ENCODE results near the gene FGFR3. TPM values are rescaled to one million over a fixed set of nuclear protein-coding genes. Genes with fewer than 3 reads are reported as not detected.

FGFR3 gene
- total and polyA plus RNA-seq, 2 of the 8 experiments (the other 6 are each of a cell fraction or from before 2014, with no cell fraction given), result 9.0 to 19.5 TPM

- no peak overlapping the region; the same call in 1 of the 2 replicates for H4K8ac ChIP-seq (ENCODE audit: extremely low read depth, insufficient read depth, low read length)
- peak overlapping the region; percentile 90; the same call in 1 of the 2 replicates for H2BK12ac ChIP-seq (ENCODE audit: low read depth, low read length)
- no peak overlapping the region for H2AFZ ChIP-seq (ENCODE audit: low read length)
- H3K79me2 ChIP-seq (ENCODE audit: control insufficient read depth in 1 of 2, insufficient read depth in 2 of 2, low read length in 2 of 2), result no peaks in the 10 kb centered on the region
- FAIRE-seq (no peak), DNase-seq (ENCODE audit: low read depth in 1 of 2, low spot score in 2 of 2) (no peak)
- H2BK15ac ChIP-seq (ENCODE audit: low read length), result peak overlapping the region; percentile 53; the same call in 1 of the 2 replicates
- no peak overlapping the region for H2BK20ac ChIP-seq (ENCODE audit: low read length)
- TF ChIP-seq EP300 (IDR thresholded peaks at IDR 0.05; ENCODE audit: borderline replicate concordance in 1 of 2, low read depth in 2 of 2, low read length in 2 of 2) (no peak), POLR2A (IDR thresholded peaks at IDR 0.05; ENCODE audit: control extremely low read depth in 1 of 2, low read depth in 2 of 2, low read length in 2 of 2) (no peak), E2F6 (IDR thresholded peaks at IDR 0.05) (no peak), EGR1 (IDR thresholded peaks at IDR 0.05; ENCODE audit: borderline replicate concordance, low read depth, low read length) (no peak)
- H3K79me1 ChIP-seq (ENCODE audit: low read depth, low read length), result no peaks in the 10 kb centered on the region
- no peak overlapping the region for H3K23ac ChIP-seq (ENCODE audit: insufficient read length)
- no peak overlapping the region for H3K27ac ChIP-seq (ENCODE audit: low read depth, low read length)
- H4K91ac ChIP-seq (replicated peaks; ENCODE audit: insufficient read length, low read length), result peak overlapping the region; percentile 32
- H3K4me1 ChIP-seq (replicated peaks in 1 of 4; ENCODE audit: control insufficient read depth in 3 of 4, insufficient read depth in 4 of 4, low read length in 3 of 4), result peaks cover 0 to 24% (median 12%) of the 10 kb centered on the region in 4 experiments; a peak in 6 of 7 replicates
- no peaks in the 10 kb centered on the region for H4K20me1 ChIP-seq (replicated peaks in 1 of 2; ENCODE audit: control insufficient read depth in 1 of 2, insufficient read depth in 2 of 2, low read length in 2 of 2)
- H3K4ac ChIP-seq (replicated peaks; ENCODE audit: insufficient read length, low read depth, low read length), result no peak overlapping the region
- H3K18ac ChIP-seq (ENCODE audit: extremely low read depth, low read length), result no peak overlapping the region
- no peak overlapping the region for H3K56ac ChIP-seq (replicated peaks; ENCODE audit: insufficient read length, low read depth, low read length)
- H3K14ac ChIP-seq (ENCODE audit: insufficient read length), result no peak overlapping the region
- WGBS, 2 experiments (ENCODE audit: extremely low coverage in 1 of 2, insufficient coverage in 1 of 2, insufficient read length in 1 of 2, insufficient replicate concordance in 2 of 2, low coverage in 1 of 2, low lambda C conversion rate in 2 of 2, missing lambda C conversion rate in 1 of 2), result 89% methylated on average over 18 of the region's 20 CpGs; no CpG with 5 or more reads in 1 of the 2 experiments
- H3K4me3 ChIP-seq (ENCODE audit: extremely low read depth in 1 of 4, insufficient read depth in 2 of 4, low read depth in 3 of 4, low read length in 4 of 4), result no peak overlapping the region
- no peak overlapping the region for H2BK120ac ChIP-seq (replicated peaks; ENCODE audit: low read depth, low read length)
- no peaks in the 10 kb centered on the region for H3K36me3 ChIP-seq (ENCODE audit: control insufficient read depth in 2 of 4, insufficient read depth in 4 of 4, low read length in 3 of 4)
- no peaks in the 10 kb centered on the region for H3K9me3 ChIP-seq (ENCODE audit: insufficient read depth in 2 of 2, low read depth in 1 of 2, low read length in 1 of 2)
- peaks cover 4% of the 10 kb centered on the region; the same call in 1 of the 2 replicates for H3K23me2 ChIP-seq (ENCODE audit: low read depth, low read length)
- no peak overlapping the region for H3K4me2 ChIP-seq (ENCODE audit: insufficient read depth in 1 of 2, low read depth in 2 of 2, low read length in 2 of 2)
- ChIA-PET CTCF (ENCODE audit: partially characterized antibody) (interaction anchor here (52.9 to 71.2 kb wide), 2 partner anchors 3 to 26 kb away, joined by 2507 read pairs; partner anchors contain the start of gene FGFR3), POLR2A (ENCODE audit: partially characterized antibody) (interaction anchor here (1.0 to 1.9 kb wide), 2 partner anchors 10 to 30 kb away, joined by 3 to 5 read pairs; partner anchors contain the start of gene FGFR3)
- H3K9ac ChIP-seq (replicated peaks in 1 of 4; ENCODE audit: extremely low read depth in 1 of 4, low read depth in 3 of 4, low read length in 3 of 4), result no peak overlapping the region
- H3K27me3 ChIP-seq (replicated peaks in 1 of 4; ENCODE audit: control insufficient read depth in 3 of 4, extremely low read depth in 1 of 4, insufficient read depth in 3 of 4, low read length in 3 of 4), result peaks cover 0 to 3% (median 0%) of the 10 kb centered on the region in 4 experiments; a peak in 2 of 7 replicates
- peak overlapping the region; percentile 82; the same call in 1 of the 2 replicates for H2AK5ac ChIP-seq (ENCODE audit: low read depth, low read length)
- peak overlapping the region; percentile 60; the same call in 1 of the 2 replicates for H2BK5ac ChIP-seq (ENCODE audit: low read depth, low read length)
- H4K5ac ChIP-seq (ENCODE audit: insufficient read length, low read depth, low read length), result no peak overlapping the region
Measured at GRCh38 chr4:1762264-1763010, 30.7 kb upstream of the FGFR3 start.

Data from H1 (cell line).